Activated CD8-positive, alpha-beta memory T cell treated with anti-CD3 and anti-CD28 coated beads for 24 hours (primary cell): Measurements from ENCODE around the gene CCSER2.
"Not testable (repeated sequence)": the region's sequence is repeated elsewhere in the genome, so short reads cannot be mapped to it uniquely, and the experiment has no call there.

Experiments
- DNase-seq: peaks from one replicate; pipeline ENCODE4 v3.0.0-alpha.2; 2020

The CCSER2 gene

DNA sequence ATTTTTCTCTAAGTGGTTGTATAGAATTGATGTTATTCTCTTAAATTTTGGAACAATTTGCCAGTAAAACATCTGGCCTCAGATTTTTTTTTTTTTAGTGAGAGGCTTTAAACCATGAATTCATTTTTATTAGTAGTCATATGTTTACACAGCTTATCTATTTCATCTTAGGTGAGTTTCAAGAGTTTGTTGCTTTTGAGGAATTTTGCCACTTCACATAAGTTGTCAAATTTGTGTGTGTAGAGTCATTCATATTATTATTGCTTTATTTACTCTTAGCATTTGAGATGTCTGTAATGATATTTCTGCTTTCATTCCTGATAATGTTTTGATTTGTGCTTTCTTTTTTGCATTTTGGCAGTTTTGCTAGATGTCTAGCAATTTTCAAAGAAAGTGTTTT is 132.1 kb downstream of the CCSER2 start:
- no peak for DNase-seq

DNA sequence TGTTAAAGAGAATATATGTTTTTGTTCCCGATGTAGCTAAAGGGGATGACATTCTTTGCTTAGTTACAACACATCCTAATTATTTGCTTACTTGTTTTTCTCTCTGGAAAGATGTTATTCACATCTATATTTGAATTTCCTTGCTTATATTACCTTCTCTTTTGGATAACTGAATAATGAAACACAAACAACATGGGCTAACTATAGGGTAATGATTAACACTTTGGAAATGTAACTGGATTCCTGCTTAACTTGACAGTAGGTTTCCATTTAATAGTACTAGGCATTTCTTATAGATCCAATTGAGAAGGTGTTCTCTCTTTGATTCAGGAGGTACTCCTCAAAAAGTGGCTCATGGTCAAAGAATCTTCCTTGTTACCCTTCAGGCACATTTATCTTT is 141.1 kb downstream of the CCSER2 start:
- DNase-seq = no peak

DNA sequence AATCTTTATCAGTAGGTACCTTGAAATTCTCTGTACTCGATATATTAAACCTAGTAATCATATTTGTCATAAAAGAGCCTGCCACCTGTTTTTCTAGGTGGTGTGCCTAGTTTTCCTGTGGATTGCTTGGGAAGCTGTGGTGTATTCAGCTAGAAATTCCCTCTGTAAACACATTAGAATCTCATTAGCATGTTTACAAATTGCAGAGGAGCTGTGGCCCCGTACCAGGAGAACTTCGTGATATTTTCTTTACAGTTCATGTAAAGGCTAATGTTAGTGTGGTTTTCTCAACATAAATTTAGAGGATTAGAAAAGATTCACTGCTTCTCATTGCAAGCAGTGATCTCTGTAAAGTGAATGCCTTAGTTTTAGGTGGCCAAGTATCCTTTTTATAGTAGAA is 144.7 kb downstream of the CCSER2 start:
- DNase-seq = no peak

DNA sequence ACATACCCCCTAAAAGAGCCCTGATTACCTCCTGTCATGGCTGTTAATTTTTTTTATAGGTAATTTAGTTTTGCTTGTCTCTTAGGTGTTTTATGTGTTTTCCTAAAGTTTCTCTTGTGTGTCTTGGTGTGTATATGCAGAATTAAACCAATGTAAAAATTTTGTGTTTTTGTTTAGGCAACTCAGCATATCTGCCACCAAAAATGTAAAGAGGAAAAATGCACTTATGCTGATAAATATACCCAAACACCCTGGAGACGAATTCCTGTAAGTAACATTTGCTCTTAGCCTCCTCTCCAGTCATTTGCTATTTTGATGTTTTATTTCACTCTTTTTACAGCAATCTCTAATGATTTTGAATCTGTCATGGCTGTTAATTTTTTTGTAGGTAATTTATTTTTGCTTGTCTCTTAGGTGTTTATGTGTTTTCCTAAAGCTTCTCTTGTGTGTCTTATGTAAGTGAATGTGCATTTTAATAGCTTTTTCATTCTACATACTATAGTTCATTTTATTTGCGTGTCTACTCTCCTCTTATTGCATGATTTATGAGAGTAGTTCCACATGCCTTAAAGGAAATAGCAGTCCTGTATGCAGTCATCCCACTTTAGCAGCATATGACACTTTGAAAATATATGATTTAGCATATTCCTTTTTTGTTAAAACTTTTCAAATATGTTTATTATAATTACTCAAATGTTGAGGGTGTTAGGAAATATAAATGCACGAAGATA is 149.2 kb downstream of the CCSER2 start:
- no peak for DNase-seq

DNA sequence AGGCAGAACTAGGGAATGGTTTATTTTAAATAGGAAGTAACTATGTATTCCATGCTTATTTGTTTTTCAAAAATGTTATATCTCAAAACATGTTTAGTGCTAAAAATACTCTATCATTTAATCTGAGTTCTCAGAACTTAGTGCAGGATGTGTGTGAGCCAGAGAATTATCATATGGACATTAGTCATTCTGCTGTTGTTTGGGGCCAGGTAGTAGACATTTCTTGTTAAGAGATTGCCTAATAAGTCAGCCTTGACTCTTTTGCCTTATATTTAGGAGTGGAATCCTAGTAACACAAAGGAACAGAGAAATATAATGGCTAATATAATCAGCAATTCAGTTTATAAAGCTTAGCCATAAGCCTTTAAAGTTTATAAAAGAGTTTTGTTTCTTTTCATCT is 149.8 kb downstream of the CCSER2 start:
- no peak for DNase-seq

DNA sequence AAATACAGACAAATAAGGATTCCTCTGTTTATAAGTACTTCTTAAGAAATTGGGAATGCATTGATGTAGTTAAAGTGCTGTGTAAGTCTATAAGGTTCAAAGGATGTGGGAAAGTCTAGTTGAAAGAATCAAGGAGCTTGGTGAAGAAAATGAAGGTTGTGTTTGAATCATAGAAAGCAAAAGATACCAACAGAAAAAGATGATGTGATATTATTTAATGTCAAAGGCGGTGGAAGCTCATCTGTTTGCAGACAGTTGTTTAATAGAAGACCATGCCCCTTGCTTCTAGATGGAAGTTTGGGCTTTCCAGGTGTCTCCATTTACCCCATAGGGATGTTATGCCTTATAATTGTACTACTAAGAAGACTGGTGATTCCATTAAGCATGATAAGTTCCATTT is 150.3 kb downstream of the CCSER2 start:
- no peak for DNase-seq

DNA sequence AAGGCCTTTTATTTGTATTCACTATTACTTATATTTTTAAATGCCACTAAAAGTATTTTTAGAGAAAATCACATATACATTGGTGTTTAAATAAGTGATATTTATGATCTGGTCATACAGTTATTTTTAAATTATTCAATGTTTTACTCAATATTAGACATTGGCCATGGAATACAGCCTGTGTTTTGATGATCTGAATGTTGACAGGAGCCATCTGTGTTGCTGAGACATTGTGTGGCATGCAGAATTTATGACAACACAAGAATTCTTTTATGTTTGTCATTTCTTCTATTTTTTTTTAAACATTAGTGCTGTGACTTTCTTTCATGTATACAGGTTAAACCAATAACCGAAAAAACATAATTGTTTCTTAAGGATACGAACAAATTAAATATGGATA is 156.2 kb downstream of the CCSER2 start:
- no peak for DNase-seq

DNA sequence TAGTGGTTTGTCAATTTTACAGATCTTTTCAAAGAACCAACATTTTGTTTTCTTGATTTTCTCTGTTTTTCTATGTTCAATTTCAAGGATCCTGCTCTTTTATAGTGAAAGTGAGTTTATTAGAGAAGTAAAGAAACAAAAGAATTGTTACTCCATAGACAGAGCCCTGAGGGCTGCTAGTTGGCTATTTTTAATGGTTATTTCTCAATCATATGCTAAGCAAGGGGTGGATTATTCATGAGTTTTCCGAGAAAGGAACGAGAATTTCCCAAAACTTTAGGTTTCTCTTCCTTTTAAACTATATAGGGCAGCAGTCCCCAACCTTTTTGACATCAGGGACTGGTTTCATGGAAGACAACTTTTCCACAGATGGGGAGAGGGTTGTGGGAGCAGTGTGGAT is 165.0 kb downstream of the CCSER2 start:
- DNase-seq = no peak

DNA sequence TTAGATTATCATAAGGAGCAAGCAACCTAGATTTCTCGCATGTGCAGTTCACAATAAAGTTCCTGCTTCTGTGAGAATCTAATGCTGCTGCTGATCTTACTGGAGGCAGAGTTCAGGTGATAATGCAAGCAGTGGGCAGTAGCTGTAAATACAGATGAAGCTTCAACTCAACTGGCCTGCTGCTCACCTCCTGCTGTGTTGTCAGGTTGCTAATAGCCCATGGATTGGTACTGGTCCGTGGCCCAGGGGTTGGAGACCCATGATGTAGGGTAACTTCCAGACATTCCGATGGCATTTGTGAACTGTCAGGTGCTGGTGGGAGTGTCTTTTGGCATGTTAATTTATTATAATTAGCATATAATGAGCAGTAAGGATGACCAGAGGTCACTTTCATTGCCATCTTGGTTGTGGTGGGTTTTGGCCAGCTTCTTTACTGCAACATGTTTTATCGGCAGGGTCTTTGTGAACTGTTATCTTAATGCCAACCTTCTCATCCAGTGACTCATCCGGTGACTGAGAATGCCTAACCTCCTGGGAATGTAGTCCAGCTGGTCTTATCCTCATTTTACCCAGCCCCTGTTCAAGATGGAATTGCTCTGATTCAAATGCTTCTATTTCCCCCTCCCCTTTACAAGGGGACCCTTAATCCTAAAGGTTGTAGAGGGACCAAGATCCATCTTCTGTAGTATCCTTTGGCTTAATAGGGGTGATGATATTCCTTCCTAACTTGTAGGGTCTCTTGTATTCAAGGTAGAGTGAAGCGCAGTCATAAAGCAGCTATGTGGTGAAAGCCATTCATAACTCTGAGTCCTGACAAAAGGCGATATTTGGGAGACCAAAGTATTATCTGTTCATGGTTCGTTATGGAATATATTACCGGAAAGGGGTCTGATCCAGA is 165.8 kb downstream of the CCSER2 start:
- DNase-seq = no peak

DNA sequence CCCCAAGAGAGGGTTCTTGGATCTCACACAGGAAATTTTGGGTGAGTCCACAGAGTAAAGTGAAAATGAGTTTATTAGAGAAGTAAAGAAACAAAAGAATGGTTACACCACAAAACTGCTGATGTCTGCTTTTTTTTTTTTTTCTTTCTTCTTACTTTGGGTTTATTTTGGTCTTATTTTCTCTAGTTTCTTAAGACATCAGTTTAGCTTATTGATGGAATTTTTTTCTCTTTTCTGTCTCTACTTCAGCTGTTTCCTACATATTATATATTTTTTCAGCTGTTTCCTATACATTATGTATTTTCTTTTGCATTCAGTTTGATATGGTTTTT is 166.4 kb downstream of the CCSER2 start:
- DNase-seq = no peak

DNA sequence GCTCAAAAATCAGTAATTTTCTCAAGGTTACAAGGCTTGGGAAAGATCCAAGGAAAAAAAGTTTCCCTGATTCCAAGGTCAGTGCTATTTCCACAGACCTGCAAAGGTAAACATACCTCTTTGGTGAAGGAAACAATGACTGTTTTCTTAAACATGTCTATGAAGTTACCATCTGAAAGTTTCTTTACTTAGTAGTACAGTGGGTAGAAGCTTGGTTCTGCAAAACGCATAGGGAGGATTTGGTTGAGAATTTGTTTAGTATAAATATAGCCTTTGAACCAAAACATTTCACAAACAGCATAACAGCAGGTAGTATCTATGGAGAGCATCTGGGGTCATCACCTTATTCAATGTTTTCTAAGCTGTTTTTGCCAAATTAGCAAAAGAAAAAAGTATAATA is 169.6 kb downstream of the CCSER2 start:
- no peak for DNase-seq

DNA sequence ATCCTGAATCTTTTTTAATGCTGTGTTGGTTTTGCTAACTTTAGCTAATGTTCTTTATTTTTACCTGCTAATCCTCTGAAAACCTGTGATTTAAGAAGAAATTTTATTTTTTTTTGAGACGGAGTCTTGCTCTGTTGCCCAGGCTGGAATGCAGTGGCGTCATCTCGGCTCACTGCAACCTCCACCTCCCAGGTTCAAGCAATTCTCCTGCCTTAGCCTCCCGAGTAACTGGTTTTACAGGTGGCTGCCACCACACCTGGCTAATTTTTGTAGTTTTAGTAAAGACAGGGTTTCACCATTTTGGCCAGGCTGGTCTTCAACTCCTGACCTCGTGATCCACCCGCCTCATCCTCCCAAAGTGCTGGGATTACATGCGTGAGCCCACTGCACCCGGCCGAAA is 170.7 kb downstream of the CCSER2 start:
- not testable (repeated sequence) for DNase-seq

DNA sequence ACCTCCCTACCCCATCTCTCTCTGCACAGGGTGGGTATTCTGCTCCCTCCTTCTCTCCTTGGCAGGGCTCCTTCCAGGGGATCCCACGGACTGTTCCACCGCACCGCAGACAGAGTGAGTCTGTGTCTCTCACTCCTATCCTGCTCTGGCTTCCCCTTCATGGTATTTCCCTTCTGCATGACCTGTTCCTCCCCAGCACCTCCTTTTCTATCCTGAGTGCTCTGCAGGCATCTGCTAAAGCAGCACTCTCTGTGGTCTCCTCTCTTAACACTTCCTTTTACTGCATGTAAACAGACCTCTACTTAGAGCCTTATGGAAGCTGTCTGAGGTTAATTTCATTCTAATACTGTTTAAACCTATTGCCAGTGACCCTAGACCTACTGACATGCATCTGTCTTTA is 171.5 kb downstream of the CCSER2 start:
- no peak for DNase-seq

DNA sequence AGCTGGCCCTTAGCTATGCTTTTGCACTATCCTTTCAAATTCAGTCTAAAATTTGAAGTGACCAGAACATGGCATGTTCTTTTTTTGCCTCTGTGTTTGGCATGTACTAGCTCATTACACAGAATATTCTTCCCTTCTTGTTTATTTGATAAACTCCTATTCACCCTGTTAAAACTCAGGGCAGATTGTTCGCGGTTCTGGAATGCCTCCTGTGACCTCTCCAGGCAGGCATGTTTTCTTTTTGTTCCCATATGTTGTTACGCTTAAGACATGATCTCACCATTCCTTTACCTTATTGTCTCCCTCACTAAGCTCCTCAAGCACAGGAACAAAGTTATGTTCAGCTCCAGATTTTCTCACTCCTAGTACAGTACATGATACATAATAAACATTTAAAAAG is 181.7 kb downstream of the CCSER2 start:
- DNase-seq = no peak

DNA sequence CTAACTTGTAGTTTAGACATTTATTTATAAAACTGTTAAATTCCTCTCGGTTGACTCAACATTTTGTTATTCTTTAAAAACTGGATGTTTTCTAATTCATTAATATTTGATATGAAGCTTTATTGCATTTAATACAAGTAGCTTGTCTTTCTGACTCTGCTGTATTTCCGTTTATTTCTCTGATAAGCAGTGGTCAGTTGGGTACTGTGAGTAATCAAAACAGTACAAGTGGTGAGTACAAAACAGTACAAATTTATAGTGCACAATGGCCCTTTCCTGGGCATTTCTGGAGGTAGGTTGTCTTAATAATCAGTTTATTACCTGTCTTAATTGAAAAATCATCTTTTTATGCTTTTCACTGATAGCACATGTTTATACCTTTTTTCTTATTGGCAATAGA is 182.7 kb downstream of the CCSER2 start:
- no peak for DNase-seq

DNA sequence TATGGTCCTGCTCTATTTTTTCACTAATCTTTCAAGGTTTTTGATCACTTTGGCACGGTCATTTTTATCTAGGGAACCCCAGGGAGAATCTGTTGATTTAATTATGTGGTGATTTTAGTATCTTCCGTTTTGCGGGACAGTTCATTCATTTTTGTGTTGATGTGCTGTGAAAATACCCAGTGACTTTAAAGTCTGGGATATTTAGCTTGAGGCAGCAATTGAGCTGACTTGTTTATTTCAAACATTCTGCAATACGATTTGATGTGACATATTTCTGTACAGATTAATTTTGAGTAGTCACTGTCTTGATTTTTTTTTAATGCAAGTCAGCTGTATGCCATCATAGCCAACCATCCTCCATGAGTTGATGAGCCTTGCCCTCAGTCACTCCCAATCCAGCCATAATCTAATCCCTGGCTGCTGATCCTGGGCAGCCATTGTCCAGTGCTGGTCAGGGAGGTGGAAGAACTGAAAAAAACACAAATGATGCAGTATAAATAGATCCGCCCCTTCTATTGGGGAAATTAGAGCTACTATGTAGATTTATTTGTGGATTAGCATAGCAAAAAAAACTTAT is 183.4 kb downstream of the CCSER2 start:
- no peak for DNase-seq

DNA sequence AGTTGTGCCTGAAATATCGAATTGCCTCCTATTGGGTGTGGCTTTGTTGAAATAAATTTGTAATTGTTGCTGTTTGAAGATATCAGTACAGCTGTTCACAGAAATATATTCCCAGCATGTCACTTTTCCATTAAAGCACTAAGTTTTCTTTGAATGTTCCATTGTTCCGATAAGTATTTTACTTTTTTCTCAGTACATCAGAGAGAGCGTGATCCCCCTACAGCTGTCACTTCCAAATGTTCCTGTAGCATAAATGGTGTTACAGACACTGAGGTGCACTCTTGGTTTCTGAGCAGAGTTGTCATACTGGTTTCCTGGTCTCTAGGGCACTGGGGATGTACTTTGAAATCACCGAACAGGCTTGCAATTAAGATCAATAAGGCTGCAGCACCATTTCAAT is 189.2 kb downstream of the CCSER2 start:
- no peak for DNase-seq

DNA sequence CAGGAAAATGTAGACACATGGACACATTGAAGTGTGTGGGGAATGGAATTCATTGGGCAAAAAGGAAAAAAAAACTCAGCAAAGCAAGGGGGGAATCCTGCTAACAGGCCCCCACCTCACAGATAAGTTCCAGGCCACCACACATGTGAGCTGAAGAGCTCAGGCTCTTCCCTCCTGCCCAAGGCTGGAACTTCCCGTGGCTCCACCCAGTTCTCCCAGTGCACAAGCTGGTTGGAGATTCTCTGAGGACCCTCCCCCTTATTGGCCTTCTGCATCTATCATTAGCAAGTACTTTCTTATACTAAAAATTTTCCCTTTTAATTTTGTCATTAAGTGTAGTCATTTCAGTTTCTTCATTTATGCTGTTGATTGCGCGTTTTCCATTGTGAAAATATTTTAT is 190.8 kb downstream of the CCSER2 start:
- DNase-seq = no peak

DNA sequence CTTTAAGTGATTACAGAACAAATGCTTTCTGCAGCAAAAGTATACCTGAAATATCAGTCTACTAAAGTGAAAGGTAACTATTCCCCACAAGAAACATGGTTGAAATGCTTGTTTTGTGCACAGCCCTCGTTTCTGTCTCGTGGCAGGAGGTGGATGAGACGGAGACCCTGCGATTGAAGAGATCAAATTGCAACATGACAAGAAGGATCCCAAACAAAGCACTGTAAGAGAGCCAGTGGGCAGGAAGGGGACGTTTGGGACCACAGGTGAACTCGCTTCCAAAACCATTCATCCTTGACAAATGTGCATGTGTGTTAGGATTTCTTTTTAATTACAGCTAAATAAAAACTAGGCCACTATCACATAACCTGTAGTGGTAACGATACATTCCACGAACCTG is 192.6 kb downstream of the CCSER2 start:
- DNase-seq = no peak

DNA sequence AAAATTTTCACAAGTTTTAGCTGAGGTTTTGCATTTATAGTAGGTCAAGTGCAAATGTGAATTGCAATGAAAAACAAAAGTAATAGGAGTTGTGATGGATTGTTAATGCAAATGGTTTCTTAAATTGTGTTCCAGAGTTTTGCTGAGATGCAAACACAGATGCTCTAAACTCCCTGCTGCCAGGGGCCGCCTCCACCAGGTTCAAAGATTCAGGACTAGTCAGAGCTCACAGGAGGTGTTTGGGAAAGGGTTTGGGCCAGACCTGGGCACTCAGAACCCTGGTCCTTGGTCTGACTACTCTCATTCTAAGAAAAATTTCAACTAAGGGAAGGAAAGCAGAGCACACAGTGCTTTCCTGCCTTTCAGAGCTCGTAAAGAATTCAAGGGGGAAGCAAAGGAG is 193.1 kb downstream of the CCSER2 start:
- DNase-seq = no peak

DNA sequence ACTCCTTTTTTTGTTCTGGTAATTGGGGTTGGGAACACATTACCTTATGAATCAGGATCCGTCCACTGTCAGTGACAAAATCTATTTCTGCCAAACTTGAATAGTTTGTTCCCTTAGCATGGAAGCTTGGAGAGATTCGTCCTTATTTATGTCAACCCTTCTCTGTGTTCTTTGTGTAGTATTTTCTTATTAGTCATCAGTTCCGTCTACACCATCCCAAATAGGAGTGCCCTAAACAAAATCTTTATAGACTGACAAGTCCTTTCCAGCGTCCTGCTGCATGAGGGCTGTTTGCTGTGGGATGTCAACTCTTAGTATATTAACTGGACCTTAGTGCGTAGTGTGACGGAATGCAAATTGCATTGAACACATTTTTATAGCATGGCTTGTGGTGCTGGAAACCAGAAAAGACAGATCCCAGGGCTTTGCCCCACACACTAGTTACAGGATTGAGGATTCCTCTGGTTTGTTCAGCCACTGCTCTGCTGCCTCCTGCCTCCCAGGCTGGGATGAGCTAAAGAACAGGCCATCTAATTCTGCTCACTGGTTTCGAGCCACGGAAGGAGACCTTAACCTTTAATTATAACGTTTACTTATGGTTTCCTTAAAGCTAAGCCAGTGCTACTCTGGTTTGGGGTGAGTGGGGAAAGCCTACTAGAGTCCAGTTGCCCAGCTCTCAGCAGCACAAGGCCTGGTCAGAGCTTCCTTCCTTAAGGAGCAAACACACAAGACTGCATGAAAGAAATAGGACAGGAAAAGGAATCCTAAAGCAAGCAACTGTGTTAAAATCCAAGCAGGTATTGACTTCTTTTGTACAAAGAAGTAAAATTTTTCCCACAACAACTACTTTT is 194.4 kb downstream of the CCSER2 start:
- DNase-seq = no peak

DNA sequence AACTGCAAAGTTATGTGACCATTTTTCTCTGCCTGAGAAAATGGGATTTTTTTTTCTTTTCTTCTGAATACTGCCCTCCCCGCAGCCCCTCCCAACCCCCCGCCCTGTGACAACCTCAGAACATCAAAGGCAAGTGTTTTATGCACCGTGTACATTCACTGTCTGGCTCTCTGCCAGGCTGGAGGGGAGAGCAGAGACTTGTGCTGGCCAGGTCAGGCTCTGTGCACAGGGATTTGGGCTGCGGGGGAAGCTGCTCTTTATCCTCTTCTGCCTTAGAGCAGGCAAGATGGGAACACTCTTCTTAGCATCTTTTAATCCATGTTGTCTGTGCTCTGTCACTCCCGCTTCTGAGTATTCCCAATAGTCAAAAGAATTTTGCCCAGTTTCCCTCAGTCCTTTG is 195.1 kb downstream of the CCSER2 start:
- no peak for DNase-seq

DNA sequence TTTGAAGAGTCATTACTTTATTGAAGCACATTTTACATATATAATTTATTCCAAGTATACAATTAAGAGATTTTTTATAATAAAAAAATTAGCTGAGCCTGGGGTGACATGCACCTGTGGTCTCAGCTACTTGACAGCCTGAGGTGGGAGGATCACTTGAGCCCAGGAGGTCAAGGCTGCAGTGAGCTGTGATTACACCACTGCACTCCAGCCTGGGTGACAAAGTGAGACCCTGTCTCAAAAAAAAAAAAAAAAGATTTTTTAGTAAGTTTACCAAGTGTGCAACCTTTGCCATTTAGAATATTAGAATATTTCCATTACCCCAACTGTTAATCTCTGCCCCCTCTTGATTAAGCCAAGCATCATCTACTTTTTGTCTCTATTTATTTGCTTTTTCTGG is 196.0 kb downstream of the CCSER2 start:
- DNase-seq = no peak
